ENCODE results near the gene GRIK5.
A peak's percentile ranks its signal among the peaks of the same experiment; 100 is the strongest.

Gene GRIK5

GRCh38 chr19:42096255-42096837 is 26.3 kb upstream of the GRIK5 start:
- H2AFZ ChIP-seq (ENCODE audit: low read length) = no peak overlapping the region
- H3F3A ChIP-seq (ENCODE audit: insufficient read depth, low read length) = no peaks in the 10 kb centered on the region
- H3K27ac ChIP-seq (ENCODE audit: low read depth, low read length, poor library complexity, severe bottlenecking) = no peak overlapping the region
- no peaks in the 10 kb centered on the region for H3K4me1 ChIP-seq (ENCODE audit: insufficient read depth, low read length, severe bottlenecking)
- H3K9me3 ChIP-seq (ENCODE audit: low read length) = no peaks in the 10 kb centered on the region
- TF ChIP-seq EZH2 (IDR thresholded peaks at IDR 0.05; ENCODE audit: borderline replicate concordance, low read length) = no peak
- TF ChIP-seq, protein P1, sequence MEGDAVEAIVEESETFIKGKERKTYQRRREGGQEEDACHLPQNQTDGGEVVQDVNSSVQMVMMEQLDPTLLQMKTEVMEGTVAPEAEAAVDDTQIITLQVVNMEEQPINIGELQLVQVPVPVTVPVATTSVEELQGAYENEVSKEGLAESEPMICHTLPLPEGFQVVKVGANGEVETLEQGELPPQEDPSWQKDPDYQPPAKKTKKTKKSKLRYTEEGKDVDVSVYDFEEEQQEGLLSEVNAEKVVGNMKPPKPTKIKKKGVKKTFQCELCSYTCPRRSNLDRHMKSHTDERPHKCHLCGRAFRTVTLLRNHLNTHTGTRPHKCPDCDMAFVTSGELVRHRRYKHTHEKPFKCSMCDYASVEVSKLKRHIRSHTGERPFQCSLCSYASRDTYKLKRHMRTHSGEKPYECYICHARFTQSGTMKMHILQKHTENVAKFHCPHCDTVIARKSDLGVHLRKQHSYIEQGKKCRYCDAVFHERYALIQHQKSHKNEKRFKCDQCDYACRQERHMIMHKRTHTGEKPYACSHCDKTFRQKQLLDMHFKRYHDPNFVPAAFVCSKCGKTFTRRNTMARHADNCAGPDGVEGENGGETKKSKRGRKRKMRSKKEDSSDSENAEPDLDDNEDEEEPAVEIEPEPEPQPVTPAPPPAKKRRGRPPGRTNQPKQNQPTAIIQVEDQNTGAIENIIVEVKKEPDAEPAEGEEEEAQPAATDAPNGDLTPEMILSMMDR (IDR thresholded peaks at IDR 0.05; ENCODE audit: low read length) = peak; percentile 9; the same call in 1 of the 2 replicates
- no peak overlapping the region for H3K4me2 ChIP-seq (ENCODE audit: low read length)
- no peaks in the 10 kb centered on the region for H3K79me2 ChIP-seq (ENCODE audit: insufficient read depth, low read length)
- no peak overlapping the region for H3K4me3 ChIP-seq (ENCODE audit: low read depth, low read length, poor library complexity, severe bottlenecking)
- no peaks in the 10 kb centered on the region for H3K9me2 ChIP-seq (ENCODE audit: low read depth, low read length)
- H3K27me3 ChIP-seq (ENCODE audit: insufficient read depth, low read length) = no peaks in the 10 kb centered on the region
- no peaks in the 10 kb centered on the region for H4K20me1 ChIP-seq (ENCODE audit: insufficient read depth, low read length)
- H3K36me3 ChIP-seq (ENCODE audit: insufficient read depth, low read length) = peaks cover 29% of the 10 kb centered on the region; the same call in 1 of the 2 replicates
- H3K9ac ChIP-seq (ENCODE audit: low read length) = no peak overlapping the region

DNA sequence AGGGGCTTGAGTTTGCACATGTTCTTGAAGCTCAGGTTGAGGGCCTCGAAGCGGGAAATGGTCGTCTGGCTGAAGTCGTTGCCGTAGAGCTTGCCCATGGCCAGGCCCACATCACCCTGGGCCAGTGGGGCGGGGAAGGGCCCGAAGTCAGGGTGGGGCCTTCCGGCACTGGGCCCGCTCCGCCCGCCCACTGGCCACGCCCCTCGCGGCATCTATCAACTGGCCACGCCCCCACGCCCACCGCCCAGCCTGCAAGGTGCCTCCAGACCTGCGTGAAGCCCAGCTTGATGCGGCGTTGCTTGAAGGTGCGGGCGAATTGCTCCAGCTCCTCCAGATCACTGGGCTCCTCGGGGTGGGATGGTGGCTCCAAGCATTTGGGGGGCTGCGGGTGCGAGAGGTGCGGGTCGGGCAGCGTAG is 25.8 kb upstream of the GRIK5 start:
- Histone ChIP-seq H4K20me1 (ENCODE audit: insufficient read depth, low read length) (no peaks in the 10 kb centered on the region), H3K9me3 (ENCODE audit: low read length) (no peaks in the 10 kb centered on the region), H3K4me2 (ENCODE audit: low read length) (no peak overlapping the region), H3K9me2 (ENCODE audit: low read depth, low read length) (no peaks in the 10 kb centered on the region), H3F3A (ENCODE audit: insufficient read depth, low read length) (no peaks in the 10 kb centered on the region), H3K27me3 (ENCODE audit: insufficient read depth, low read length) (no peaks in the 10 kb centered on the region), H3K27ac (ENCODE audit: low read depth, low read length, poor library complexity, severe bottlenecking) (no peak overlapping the region), H3K36me3 (ENCODE audit: insufficient read depth, low read length) (peaks cover 28% of the 10 kb centered on the region; the same call in 1 of the 2 replicates), H3K79me2 (ENCODE audit: insufficient read depth, low read length) (no peaks in the 10 kb centered on the region), H3K4me3 (ENCODE audit: low read depth, low read length, poor library complexity, severe bottlenecking) (no peak overlapping the region), H3K9ac (ENCODE audit: low read length) (no peak overlapping the region), H2AFZ (ENCODE audit: low read length) (no peak overlapping the region), H3K4me1 (ENCODE audit: insufficient read depth, low read length, severe bottlenecking) (no peaks in the 10 kb centered on the region)
- no peak for TF ChIP-seq EZH2 (IDR thresholded peaks at IDR 0.05; ENCODE audit: borderline replicate concordance, low read length)
- TF ChIP-seq, protein P1 (IDR thresholded peaks at IDR 0.05; ENCODE audit: low read length) = no peak

- no peaks in the 10 kb centered on the region for H4K20me1 ChIP-seq (ENCODE audit: insufficient read depth, low read length)
- no peak overlapping the region for H2AFZ ChIP-seq (ENCODE audit: low read length)
- no peaks in the 10 kb centered on the region for H3K79me2 ChIP-seq (ENCODE audit: insufficient read depth, low read length)
- H3K27me3 ChIP-seq (ENCODE audit: insufficient read depth, low read length) = no peaks in the 10 kb centered on the region
- no peaks in the 10 kb centered on the region for H3K9me3 ChIP-seq (ENCODE audit: low read length)
- no peaks in the 10 kb centered on the region for H3K9me2 ChIP-seq (ENCODE audit: low read depth, low read length)
- TF ChIP-seq EZH2 (IDR thresholded peaks at IDR 0.05; ENCODE audit: borderline replicate concordance, low read length) = no peak
- TF ChIP-seq, protein P1 (IDR thresholded peaks at IDR 0.05; ENCODE audit: low read length) = no peak
- no peaks in the 10 kb centered on the region for H3K4me1 ChIP-seq (ENCODE audit: insufficient read depth, low read length, severe bottlenecking)
- H3K36me3 ChIP-seq (ENCODE audit: insufficient read depth, low read length) = peaks cover 28% of the 10 kb centered on the region; the same call in 1 of the 2 replicates
- H3K4me2 ChIP-seq (ENCODE audit: low read length) = no peak overlapping the region
- H3K27ac ChIP-seq (ENCODE audit: low read depth, low read length, poor library complexity, severe bottlenecking) = no peak overlapping the region
- H3K9ac ChIP-seq (ENCODE audit: low read length) = no peak overlapping the region
- no peak overlapping the region for H3K4me3 ChIP-seq (ENCODE audit: low read depth, low read length, poor library complexity, severe bottlenecking)
- H3F3A ChIP-seq (ENCODE audit: insufficient read depth, low read length) = no peaks in the 10 kb centered on the region
These were observed 25.3 kb upstream of the GRIK5 start for GRCh38 chr19:42095142-42095813.

Measured in OCI-LY1 (cell line).